ENCODE measurements around the gene SLC2A13. TPM values are rescaled to one million over a fixed set of nuclear protein-coding genes. Genes with fewer than 3 reads are reported as not detected.
"Not testable (repeated sequence)": the region's sequence is repeated elsewhere in the genome, so short reads cannot be mapped to it uniquely, and the experiment has no call there.

The SLC2A13 gene
- total RNA-seq, 6 experiments from 2014 or later, result 5.2 to 11.7 (median 8.7) TPM

DNA sequence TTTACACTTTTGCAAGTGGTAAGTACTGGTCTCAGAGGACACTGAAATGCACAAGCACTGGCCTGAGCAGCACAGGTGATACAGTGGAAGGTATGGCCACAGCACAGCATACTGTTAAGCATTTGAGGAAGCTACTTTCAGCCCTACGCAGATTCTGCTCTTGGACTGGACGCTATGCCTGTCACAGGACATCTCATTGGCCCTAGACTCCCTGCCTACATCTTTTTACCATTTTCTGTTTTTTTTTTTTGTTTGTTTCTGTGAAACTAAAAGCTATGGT is 342.1 kb downstream of the SLC2A13 start:
- intact Hi-C loops (cut with DNase I), result loop anchor here in 1 of 2 donors (10.0 kb wide), 1 partner anchor 341 kb away; the partner anchor contains the start of gene SLC2A13
- no peaks in the 10 kb centered on the region for H3K9me3 ChIP-seq
- H3K36me3 ChIP-seq, result no peaks in the 10 kb centered on the region
- DNase-seq (no peak), ATAC-seq (no peak)
- no peak overlapping the region for H3K4me3 ChIP-seq
- no peaks in the 10 kb centered on the region for H3K27me3 ChIP-seq
- WGBS (ENCODE audit: insufficient coverage, low coverage, low lambda C conversion rate, missing lambda C conversion rate), result 100% methylated on average over 2 of the region's 2 CpGs
- no peaks in the 10 kb centered on the region for H3K4me1 ChIP-seq
- H3K27ac ChIP-seq, result no peak overlapping the region
- TF ChIP-seq, protein P1, sequence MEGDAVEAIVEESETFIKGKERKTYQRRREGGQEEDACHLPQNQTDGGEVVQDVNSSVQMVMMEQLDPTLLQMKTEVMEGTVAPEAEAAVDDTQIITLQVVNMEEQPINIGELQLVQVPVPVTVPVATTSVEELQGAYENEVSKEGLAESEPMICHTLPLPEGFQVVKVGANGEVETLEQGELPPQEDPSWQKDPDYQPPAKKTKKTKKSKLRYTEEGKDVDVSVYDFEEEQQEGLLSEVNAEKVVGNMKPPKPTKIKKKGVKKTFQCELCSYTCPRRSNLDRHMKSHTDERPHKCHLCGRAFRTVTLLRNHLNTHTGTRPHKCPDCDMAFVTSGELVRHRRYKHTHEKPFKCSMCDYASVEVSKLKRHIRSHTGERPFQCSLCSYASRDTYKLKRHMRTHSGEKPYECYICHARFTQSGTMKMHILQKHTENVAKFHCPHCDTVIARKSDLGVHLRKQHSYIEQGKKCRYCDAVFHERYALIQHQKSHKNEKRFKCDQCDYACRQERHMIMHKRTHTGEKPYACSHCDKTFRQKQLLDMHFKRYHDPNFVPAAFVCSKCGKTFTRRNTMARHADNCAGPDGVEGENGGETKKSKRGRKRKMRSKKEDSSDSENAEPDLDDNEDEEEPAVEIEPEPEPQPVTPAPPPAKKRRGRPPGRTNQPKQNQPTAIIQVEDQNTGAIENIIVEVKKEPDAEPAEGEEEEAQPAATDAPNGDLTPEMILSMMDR (IDR thresholded peaks at IDR 0.05), result no peak
- no peak for TF ChIP-seq POLR2A (IDR thresholded peaks at IDR 0.05)

DNA sequence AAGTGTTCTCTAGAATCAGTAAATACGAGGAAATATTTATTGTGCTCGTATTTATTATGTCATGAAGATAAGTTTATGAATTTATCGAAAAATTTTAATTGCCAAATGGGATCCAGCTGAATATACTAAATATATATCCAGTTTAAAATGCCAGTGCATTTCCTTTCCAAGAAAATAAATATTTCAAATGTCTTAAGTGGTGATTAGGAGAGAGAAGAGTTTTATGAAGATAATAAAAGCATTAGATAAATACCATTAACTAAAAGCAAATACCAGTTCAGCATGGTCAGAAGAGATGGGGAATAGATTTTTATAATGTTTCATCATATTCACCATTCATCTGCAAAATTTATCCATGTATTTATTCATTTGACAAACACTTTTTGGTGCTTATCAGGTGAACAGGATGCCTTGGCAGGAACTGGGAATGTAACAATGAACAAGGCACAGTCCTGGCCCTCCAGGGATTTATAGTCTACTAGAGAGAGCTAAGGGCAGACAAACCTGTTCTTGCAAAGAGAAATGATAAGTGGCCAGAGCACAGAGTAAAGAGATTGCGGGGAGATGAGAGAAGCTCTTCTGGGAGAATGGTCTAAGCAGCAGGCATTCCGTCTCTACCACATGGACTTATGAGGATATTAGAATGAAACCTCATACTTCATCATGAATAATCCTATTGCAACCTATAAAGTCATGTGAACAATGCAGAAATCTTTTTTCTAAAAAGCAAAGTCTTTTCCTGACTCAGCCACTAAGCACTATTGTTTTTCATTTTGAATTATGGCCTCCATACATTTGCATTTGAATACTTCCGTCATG is 342.6 kb downstream of the SLC2A13 start:
- H3K27ac ChIP-seq, result no peak overlapping the region
- TF ChIP-seq POLR2A (IDR thresholded peaks at IDR 0.05), result no peak
- TF ChIP-seq, protein P1 (IDR thresholded peaks at IDR 0.05), result no peak
- no peaks in the 10 kb centered on the region for H3K9me3 ChIP-seq
- H3K4me1 ChIP-seq, result no peaks in the 10 kb centered on the region
- H3K27me3 ChIP-seq, result no peaks in the 10 kb centered on the region
- ATAC-seq (no peak), DNase-seq (no peak)
- intact Hi-C loops (cut with DNase I), result loop anchor here in 1 of 2 donors (10.0 kb wide), 1 partner anchor 342 kb away; the partner anchor contains the start of gene SLC2A13
- H3K4me3 ChIP-seq, result no peak overlapping the region
- no peaks in the 10 kb centered on the region for H3K36me3 ChIP-seq
- 78% methylated on average over 6 of the region's 6 CpGs for WGBS (ENCODE audit: insufficient coverage, low coverage, low lambda C conversion rate, missing lambda C conversion rate)

DNA sequence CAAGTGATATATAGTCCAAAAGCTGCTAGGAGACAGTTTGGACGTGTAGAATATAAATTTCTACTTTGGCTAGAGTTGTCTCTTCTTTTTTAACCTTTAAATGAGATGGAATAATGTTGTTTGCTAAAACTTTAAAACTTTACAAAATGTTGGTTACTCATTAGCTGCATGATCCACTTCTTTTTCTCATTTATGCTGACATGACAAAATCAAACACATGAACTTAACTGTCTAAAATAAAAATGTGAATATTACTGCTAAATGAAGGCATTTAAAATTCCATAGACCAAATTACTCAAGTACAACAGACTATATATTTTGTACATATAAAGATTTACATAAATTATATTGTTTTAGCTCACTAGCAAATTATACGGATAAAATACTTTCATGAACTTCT is 350.4 kb downstream of the SLC2A13 start:
- no peak overlapping the region for H3K4me3 ChIP-seq
- no peaks in the 10 kb centered on the region for H3K4me1 ChIP-seq
- ATAC-seq (no peak), DNase-seq (no peak)
- no peaks in the 10 kb centered on the region for H3K27me3 ChIP-seq
- no peak overlapping the region for H3K27ac ChIP-seq
- 46% methylated on average over 2 of the region's 2 CpGs for WGBS (ENCODE audit: insufficient coverage, low coverage, low lambda C conversion rate, missing lambda C conversion rate)
- intact Hi-C loops (cut with DNase I), result no loop called here
- H3K9me3 ChIP-seq, result no peaks in the 10 kb centered on the region
- H3K36me3 ChIP-seq, result no peaks in the 10 kb centered on the region
- TF ChIP-seq, protein P1 (IDR thresholded peaks at IDR 0.05), result no peak
- no peak for TF ChIP-seq POLR2A (IDR thresholded peaks at IDR 0.05)

DNA sequence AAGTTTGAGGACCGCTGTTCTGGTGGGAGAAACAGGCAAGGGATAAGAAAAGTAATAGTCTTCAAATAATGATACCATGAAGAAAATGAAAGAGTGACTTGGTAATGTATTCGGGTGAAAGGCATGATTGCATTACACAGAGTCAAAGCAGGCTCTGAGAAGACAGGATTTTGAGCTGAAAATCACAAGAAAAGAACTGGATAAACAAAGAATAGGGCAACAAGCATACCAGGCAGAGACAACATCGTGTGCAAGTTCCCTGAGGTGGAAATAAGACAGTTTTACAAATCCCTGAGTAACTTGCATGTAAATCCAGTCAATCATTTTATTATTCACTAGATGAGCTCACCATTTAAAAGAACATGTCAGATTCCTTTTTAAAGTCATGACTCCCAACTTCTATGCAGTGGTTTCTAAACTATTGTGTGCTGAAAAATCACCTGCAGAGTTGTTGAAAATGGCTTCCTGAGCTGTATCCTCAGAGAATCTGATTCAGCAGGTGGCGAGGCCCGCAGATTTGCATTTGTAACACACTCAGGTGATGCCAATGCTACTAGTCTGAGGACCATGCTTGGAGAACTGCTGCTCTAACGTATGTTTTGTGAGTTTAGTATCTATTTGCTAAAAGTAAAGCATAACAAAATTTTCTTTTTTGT is 353.3 kb downstream of the SLC2A13 start:
- H3K36me3 ChIP-seq, result no peaks in the 10 kb centered on the region
- TF ChIP-seq POLR2A (IDR thresholded peaks at IDR 0.05), result no peak
- TF ChIP-seq, protein P1 (IDR thresholded peaks at IDR 0.05), result no peak
- H3K27ac ChIP-seq, result no peak overlapping the region
- H3K4me1 ChIP-seq, result no peaks in the 10 kb centered on the region
- intact Hi-C loops (cut with DNase I), result no loop called here
- no peaks in the 10 kb centered on the region for H3K9me3 ChIP-seq
- DNase-seq (no peak), ATAC-seq (no peak)
- WGBS (ENCODE audit: insufficient coverage, low coverage, low lambda C conversion rate, missing lambda C conversion rate), result 86% methylated on average over 6 of the region's 6 CpGs
- no peaks in the 10 kb centered on the region for H3K27me3 ChIP-seq
- H3K4me3 ChIP-seq, result no peak overlapping the region

DNA sequence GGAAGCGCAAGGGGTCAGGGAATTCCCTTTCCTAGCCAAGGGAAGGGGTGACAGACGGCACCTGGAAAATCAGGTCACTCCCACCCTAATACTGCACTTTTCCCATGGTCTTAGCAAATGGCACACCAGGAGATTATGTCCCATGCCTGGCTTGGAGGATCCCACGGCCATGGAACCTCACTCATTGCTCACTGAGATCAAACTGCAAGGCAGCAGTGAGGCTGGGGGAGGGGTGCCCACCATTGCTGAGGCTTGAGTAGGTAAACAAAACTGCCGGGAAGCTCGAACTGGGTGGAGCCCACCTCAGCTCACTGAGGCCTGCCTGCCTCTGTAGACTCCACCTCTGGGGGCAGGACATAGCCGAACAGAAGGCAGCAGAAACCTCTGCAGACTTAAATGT is 359.7 kb downstream of the SLC2A13 start:
- H3K36me3 ChIP-seq; H3K4me1 ChIP-seq; ATAC-seq; H3K9me3 ChIP-seq; H3K4me3 ChIP-seq; H3K27ac ChIP-seq; intact Hi-C loops (cut with DNase I); H3K27me3 ChIP-seq: not testable (repeated sequence)
- WGBS (ENCODE audit: insufficient coverage, low coverage, low lambda C conversion rate, missing lambda C conversion rate), result 100% methylated on average over 1 of the region's 6 CpGs
- peak in 1 of 3 donors; percentile 38 for DNase-seq
